Mesenchymal stem cell (in vitro differentiated cells and primary cell): ENCODE results near the gene AFAP1L2.

Experiments
- DNase-seq: peaks from one replicate; pipeline ENCODE4 v3.0.0-alpha.2; 2013
- H2AFZ ChIP-seq: one replicate; pipeline ENCODE4 v1.6.1; 2013; ENCODE audit warnings: low read depth, mild to moderate bottlenecking, control low read depth, inconsistent platforms, low read length, moderate library complexity
- H2AK5ac ChIP-seq: 2 replicates; pipeline ENCODE4 v1.6.1; 2013; ENCODE audit warnings: low read length, moderate library complexity, mild to moderate bottlenecking, inconsistent platforms; ENCODE audit not compliant: severe bottlenecking
- H2BK120ac ChIP-seq: one replicate; pipeline ENCODE4 v1.6.1; 2013; ENCODE audit warnings: low read depth, mild to moderate bottlenecking, inconsistent platforms, low read length, moderate library complexity
- H2BK12ac ChIP-seq, 2 experiments: one replicate each; pipeline ENCODE4 v1.6.1; 2013; ENCODE audit warnings: inconsistent platforms in 2 of 2, low read length in 2 of 2, mild to moderate bottlenecking in 2 of 2, moderate library complexity in 2 of 2, control low read depth in 1 of 2
- H2BK15ac ChIP-seq: one replicate; pipeline ENCODE4 v1.6.1; 2013; ENCODE audit warnings: mild to moderate bottlenecking, low read depth, inconsistent platforms; ENCODE audit not compliant: poor library complexity, severe bottlenecking
- H2BK5ac ChIP-seq: 2 replicates; pipeline ENCODE4 v1.6.1; 2013; ENCODE audit warnings: low read depth, mild to moderate bottlenecking, low read length, control low read depth, inconsistent platforms; ENCODE audit not compliant: poor library complexity, severe bottlenecking
- H3K14ac ChIP-seq, 2 experiments: one replicate each; pipeline ENCODE4 v1.6.1; 2013; ENCODE audit warnings: inconsistent platforms in 2 of 2, low read length in 2 of 2, control low read depth in 1 of 2, mild to moderate bottlenecking in 1 of 2, moderate library complexity in 1 of 2
- H3K18ac ChIP-seq, 2 experiments: one replicate each; pipeline ENCODE4 v1.6.1; 2013; ENCODE audit warnings: inconsistent platforms in 2 of 2, low read length in 2 of 2, control low read depth in 1 of 2, low read depth in 1 of 2, mild to moderate bottlenecking in 1 of 2
- H3K23ac ChIP-seq, 2 experiments: one replicate each; pipeline ENCODE4 v1.6.1; 2013; ENCODE audit warnings: inconsistent platforms in 2 of 2, low read length in 2 of 2, mild to moderate bottlenecking in 2 of 2, moderate library complexity in 2 of 2, control low read depth in 1 of 2
- H3K27ac ChIP-seq: 2 replicates; pipeline ENCODE4 v1.5.1; 2013; ENCODE audit warnings: mild to moderate bottlenecking, moderate library complexity, low read length, control low read depth, inconsistent platforms; ENCODE audit not compliant: poor library complexity, severe bottlenecking
- H3K27me3 ChIP-seq, 2 experiments: 2 replicates each; pipeline versions ENCODE4 v1.6.1 to v1.7.0; 2013; ENCODE audit warnings: low read length in 2 of 2, mild to moderate bottlenecking in 2 of 2, moderate library complexity in 2 of 2, control low read depth in 1 of 2, inconsistent platforms in 1 of 2; ENCODE audit not compliant: control insufficient read depth in 1 of 2, insufficient read depth in 1 of 2
- H3K36me3 ChIP-seq, 2 experiments: 2 replicates each; pipeline versions ENCODE4 v1.6.1 to v1.7.0; 2013; ENCODE audit warnings: low read length in 2 of 2, control low read depth in 1 of 2, inconsistent platforms in 1 of 2, low read depth in 1 of 2, mild to moderate bottlenecking in 1 of 2; ENCODE audit not compliant: insufficient read depth in 2 of 2, control insufficient read depth in 1 of 2
- H3K4ac ChIP-seq, 2 experiments: one replicate each; pipeline ENCODE4 v1.6.1; 2013; ENCODE audit warnings: inconsistent platforms in 2 of 2, low read length in 2 of 2, mild to moderate bottlenecking in 2 of 2, moderate library complexity in 2 of 2, control low read depth in 1 of 2, low read depth in 1 of 2
- H3K4me1 ChIP-seq: 2 replicates; pipeline ENCODE4 v1.6.1; 2013; ENCODE audit warnings: low read depth, low read length, control low read depth; ENCODE audit not compliant: control insufficient read depth, insufficient read depth
- H3K4me2 ChIP-seq: 2 replicates; pipeline ENCODE4 v1.6.1; 2013; ENCODE audit warnings: low read length, mild to moderate bottlenecking, inconsistent platforms; ENCODE audit not compliant: poor library complexity, severe bottlenecking
- H3K4me3 ChIP-seq, 2 experiments: 2 replicates each; pipeline versions ENCODE4 v1.5.1 to v1.7.0; 2013; ENCODE audit warnings: low read length in 2 of 2, mild to moderate bottlenecking in 2 of 2, control low read depth in 1 of 2, low read depth in 1 of 2; ENCODE audit not compliant: insufficient read depth in 1 of 2
- H3K79me1 ChIP-seq: replicated peaks from 2 replicates; pipeline ENCODE4 v1.6.1; 2013; ENCODE audit warnings: mild to moderate bottlenecking, control low read depth, low read length, inconsistent platforms; ENCODE audit not compliant: poor library complexity, severe bottlenecking
- H3K9ac ChIP-seq: 2 replicates; pipeline ENCODE4 v1.7.0; 2013; ENCODE audit warnings: mild to moderate bottlenecking, low read length, moderate library complexity
- H3K9me3 ChIP-seq: 2 replicates; pipeline ENCODE4 v1.7.0; 2013; ENCODE audit warnings: mild to moderate bottlenecking, low read length; ENCODE audit not compliant: control insufficient read depth
- H4K8ac ChIP-seq: one replicate; pipeline ENCODE4 v1.6.1; 2013; ENCODE audit warnings: inconsistent platforms, mild to moderate bottlenecking, low read length, moderate library complexity
- H4K91ac ChIP-seq: one replicate; pipeline ENCODE4 v1.6.1; 2013; ENCODE audit warnings: mild to moderate bottlenecking, low read length, inconsistent platforms
- WGBS: methylation state at CpG from one replicate; pipeline ENCODE4 v1.1.7; 2013; ENCODE audit warnings: mixed read lengths; 5-methylcytosine and 5-hydroxymethylcytosine counted together

AFAP1L2 gene

GRCh38 chr10:114430688-114431413 lies 26.5 kb upstream of the AFAP1L2 start:
- no peak overlapping the region for H2BK5ac ChIP-seq
- no peak for DNase-seq
- 95% methylated on average over 12 of the region's 12 CpGs for WGBS

GRCh38 chr10:114429581-114430335 lies 25.5 kb upstream of the AFAP1L2 start:
- Histone ChIP-seq H3K79me1 (no peaks in the 10 kb centered on the region), H2AFZ (no peak overlapping the region), H3K36me3 (peaks cover 0 to 14% of the 10 kb centered on the region in 2 experiments), H4K91ac (no peak overlapping the region), H3K14ac (no peak overlapping the region), H3K9ac (no peak overlapping the region), H3K4me1 (peaks cover 1% of the 10 kb centered on the region), H2AK5ac (no peak overlapping the region), H3K27me3 (peaks cover 0 to 53% of the 10 kb centered on the region in 2 experiments), H3K23ac (no peak overlapping the region), H3K4me3 (no peak overlapping the region), H4K8ac (no peak overlapping the region), H2BK12ac (peak overlapping the region in 1 of 2 experiments; percentile 21), H2BK5ac (no peak overlapping the region), H3K18ac (no peak overlapping the region), H3K4ac (no peak overlapping the region), H2BK15ac (no peak overlapping the region), H3K4me2 (no peak overlapping the region), H3K27ac (no peak overlapping the region), H3K9me3 (no peaks in the 10 kb centered on the region), H2BK120ac (no peak overlapping the region)
- WGBS, result 88% methylated on average over 9 of the region's 9 CpGs
- DNase-seq, result no peak

More at GRCh38 chr10:114430688-114431413, 26.5 kb upstream of the AFAP1L2 start:
- Histone ChIP-seq H3K4me1 (peaks cover 1% of the 10 kb centered on the region), H3K4ac (no peak overlapping the region), H3K4me3 (no peak overlapping the region), H3K9ac (no peak overlapping the region), H4K8ac (no peak overlapping the region), H3K27me3 (peaks cover 0 to 57% of the 10 kb centered on the region in 2 experiments), H3K18ac (no peak overlapping the region), H3K79me1 (no peaks in the 10 kb centered on the region), H4K91ac (peak overlapping the region; percentile 5), H3K14ac (no peak overlapping the region), H2BK120ac (no peak overlapping the region), H3K23ac (no peak overlapping the region), H3K4me2 (no peak overlapping the region), H3K36me3 (peaks cover 0 to 21% of the 10 kb centered on the region in 2 experiments), H3K9me3 (no peaks in the 10 kb centered on the region), H2BK12ac (no peak overlapping the region), H3K27ac (no peak overlapping the region), H2BK15ac (no peak overlapping the region), H2AK5ac (no peak overlapping the region), H2AFZ (no peak overlapping the region)

- no peak overlapping the region for H3K4ac ChIP-seq
- peaks cover 0 to 45% of the 10 kb centered on the region in 2 experiments for H3K27me3 ChIP-seq
- no peak overlapping the region for H3K4me2 ChIP-seq
- H2BK5ac ChIP-seq, result no peak overlapping the region
- no peaks in the 10 kb centered on the region for H3K79me1 ChIP-seq
- 82% methylated on average over 9 of the region's 9 CpGs for WGBS
- H3K4me1 ChIP-seq, result peaks cover 1% of the 10 kb centered on the region
- H3K9ac ChIP-seq, result no peak overlapping the region
- no peak overlapping the region for H2AK5ac ChIP-seq
- peak overlapping the region; percentile 65 for H2BK15ac ChIP-seq
- H4K8ac ChIP-seq, result peak overlapping the region; percentile 77
- H3K23ac ChIP-seq, result no peak overlapping the region
- no peak overlapping the region for H2AFZ ChIP-seq
- no peak overlapping the region for H3K27ac ChIP-seq
- H2BK12ac ChIP-seq, result no peak overlapping the region
- DNase-seq, result no peak
- H3K18ac ChIP-seq, result no peak overlapping the region
- no peaks in the 10 kb centered on the region for H3K9me3 ChIP-seq
- H2BK120ac ChIP-seq, result no peak overlapping the region
- H3K4me3 ChIP-seq, result no peak overlapping the region
- no peak overlapping the region for H3K14ac ChIP-seq
- H3K36me3 ChIP-seq, result peaks cover 0 to 8% of the 10 kb centered on the region in 2 experiments
- H4K91ac ChIP-seq, result peak overlapping the region; percentile 72
These were observed 23.0 kb upstream of the AFAP1L2 start for GRCh38 chr10:114427124-114427852.

GRCh38 chr10:114426476-114426875 lies 22.2 kb upstream of the AFAP1L2 start:
- H3K36me3 ChIP-seq, result peaks cover 0 to 8% of the 10 kb centered on the region in 2 experiments
- H2BK15ac ChIP-seq, result peak overlapping the region; percentile 65
- DNase-seq, result no peak
- H4K91ac ChIP-seq, result no peak overlapping the region
- no peak overlapping the region for H2AFZ ChIP-seq
- no peak overlapping the region for H3K4me2 ChIP-seq
- no peak overlapping the region for H2BK5ac ChIP-seq
- no peaks in the 10 kb centered on the region for H3K9me3 ChIP-seq
- no peak overlapping the region for H2AK5ac ChIP-seq
- no peak overlapping the region for H3K14ac ChIP-seq
- H3K23ac ChIP-seq, result no peak overlapping the region
- no peak overlapping the region for H2BK120ac ChIP-seq
- no peak overlapping the region for H3K9ac ChIP-seq
- H3K4me3 ChIP-seq, result no peak overlapping the region
- peaks cover 1% of the 10 kb centered on the region for H3K4me1 ChIP-seq
- H4K8ac ChIP-seq, result no peak overlapping the region
- H3K27ac ChIP-seq, result no peak overlapping the region
- H3K27me3 ChIP-seq, result peaks cover 0 to 52% of the 10 kb centered on the region in 2 experiments
- H3K18ac ChIP-seq, result no peak overlapping the region
- 83% methylated on average over 5 of the region's 5 CpGs for WGBS
- no peak overlapping the region for H2BK12ac ChIP-seq
- no peak overlapping the region for H3K4ac ChIP-seq
- H3K79me1 ChIP-seq, result no peaks in the 10 kb centered on the region
